NCI-H460 (cell line): ENCODE measurements around the gene LST1. TPM values are rescaled to one million over a fixed set of nuclear protein-coding genes. Genes with fewer than 3 reads are reported as not detected.
"Not testable (repeated sequence)": the region's sequence is repeated elsewhere in the genome, so short reads cannot be mapped to it uniquely, and the experiment has no call there.

Experiments
- DNase-seq: peaks from one replicate; pipeline ENCODE4 v3.0.0-alpha.2; 2016; ENCODE audit warnings: low read depth; ENCODE audit errors: extremely low read depth
- total RNA-seq: library from RNA; depleted of rRNA; stranded (reverse); fragments of >200 nt; shearing (Covaris generic); gene quantifications from 2 replicates; pipeline ENCODE4 v1.2.3, GENCODE V29; 2014

LST1 gene
- total RNA-seq, 1 experiment from 2014 or later, result not detected

GRCh38 chr6:31579546-31580437 is 6.3 kb upstream of the LST1 start:
- no peak for DNase-seq

- DNase-seq, result no peak
These were observed 5.7 kb upstream of the LST1 start for GRCh38 chr6:31580438-31580740.

DNA sequence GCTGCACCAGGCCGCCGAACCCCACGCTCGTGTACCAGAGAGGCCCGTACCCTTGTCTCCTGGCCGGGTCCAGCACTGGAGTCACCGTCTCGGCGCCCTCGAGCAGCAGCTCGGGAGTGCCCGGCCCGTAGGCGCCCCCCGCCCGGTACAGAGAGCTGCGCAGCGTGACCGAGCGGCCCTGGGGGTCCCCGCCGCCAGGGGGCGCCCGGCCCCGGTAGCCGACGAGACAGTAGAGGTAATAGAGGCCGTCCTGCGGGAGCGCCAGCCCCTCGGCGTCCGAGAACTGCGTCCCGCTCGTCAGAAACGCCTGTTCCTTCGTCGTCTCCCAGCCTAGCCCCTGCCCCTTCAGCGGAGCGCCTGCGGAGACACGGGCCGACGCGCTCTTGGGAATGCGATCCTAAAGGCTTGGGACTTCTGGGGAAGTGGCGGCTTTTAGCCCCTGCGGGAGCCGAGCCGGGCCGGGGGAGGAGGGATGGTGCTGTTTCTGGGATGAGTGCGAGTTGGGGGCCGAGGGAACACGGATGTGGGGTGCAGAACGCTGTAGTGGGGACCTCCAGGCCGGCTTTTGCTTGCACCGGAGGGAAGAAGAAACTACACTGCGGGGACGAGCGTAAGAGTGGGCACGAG is 5.2 kb upstream of the LST1 start:
- peak; percentile 44 for DNase-seq

GRCh38 chr6:31581434-31582229 is 4.4 kb upstream of the LST1 start:
- no peak for DNase-seq

DNA sequence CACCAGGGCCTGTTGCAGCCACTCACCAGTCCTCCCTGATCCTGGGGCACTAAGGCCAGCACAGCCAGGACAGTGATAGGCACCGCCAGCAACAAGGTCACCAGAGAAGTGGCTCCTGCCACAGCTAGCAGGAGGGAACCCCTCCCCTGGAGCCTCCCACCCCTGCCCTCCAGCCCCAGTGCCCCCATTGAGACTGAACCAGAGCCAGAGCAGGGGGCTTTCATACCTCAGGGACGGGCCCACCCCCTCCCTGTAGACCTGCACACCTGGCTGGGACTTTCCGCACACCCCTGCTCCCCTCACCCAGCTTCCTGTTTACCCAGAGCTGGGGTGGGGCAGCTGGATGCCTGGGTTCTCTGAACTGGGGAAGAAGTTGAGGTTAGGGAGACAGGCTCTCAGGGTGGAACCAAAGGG is 3.8 kb upstream of the LST1 start, which contains the start of gene LTB:
LTB (minus strand) TSS at position 195 of the 414 bp plus-strand sequence; CDS start at position 188, 7 bp downstream.
- no peak for DNase-seq

DNA sequence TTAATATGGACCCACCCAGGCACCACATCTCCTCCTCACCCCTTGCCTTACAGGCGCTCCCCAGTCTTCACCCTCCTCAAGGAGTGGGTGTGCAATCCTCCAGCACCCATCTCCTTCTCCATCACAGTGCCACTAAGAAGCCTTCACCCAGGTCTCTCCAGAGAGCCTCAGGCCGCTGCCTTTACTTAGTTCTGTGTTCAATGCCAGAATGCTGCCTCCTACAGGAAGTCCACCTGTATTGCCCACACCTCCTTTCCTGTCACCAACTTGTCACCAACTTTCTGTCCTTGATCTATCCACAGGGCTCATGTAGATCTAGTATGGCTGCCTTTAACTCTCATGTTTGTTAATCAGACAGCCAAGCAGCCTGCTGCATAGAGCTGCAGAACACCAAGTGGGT is 586 bp upstream of the LST1 start:
- no peak for DNase-seq

DNA sequence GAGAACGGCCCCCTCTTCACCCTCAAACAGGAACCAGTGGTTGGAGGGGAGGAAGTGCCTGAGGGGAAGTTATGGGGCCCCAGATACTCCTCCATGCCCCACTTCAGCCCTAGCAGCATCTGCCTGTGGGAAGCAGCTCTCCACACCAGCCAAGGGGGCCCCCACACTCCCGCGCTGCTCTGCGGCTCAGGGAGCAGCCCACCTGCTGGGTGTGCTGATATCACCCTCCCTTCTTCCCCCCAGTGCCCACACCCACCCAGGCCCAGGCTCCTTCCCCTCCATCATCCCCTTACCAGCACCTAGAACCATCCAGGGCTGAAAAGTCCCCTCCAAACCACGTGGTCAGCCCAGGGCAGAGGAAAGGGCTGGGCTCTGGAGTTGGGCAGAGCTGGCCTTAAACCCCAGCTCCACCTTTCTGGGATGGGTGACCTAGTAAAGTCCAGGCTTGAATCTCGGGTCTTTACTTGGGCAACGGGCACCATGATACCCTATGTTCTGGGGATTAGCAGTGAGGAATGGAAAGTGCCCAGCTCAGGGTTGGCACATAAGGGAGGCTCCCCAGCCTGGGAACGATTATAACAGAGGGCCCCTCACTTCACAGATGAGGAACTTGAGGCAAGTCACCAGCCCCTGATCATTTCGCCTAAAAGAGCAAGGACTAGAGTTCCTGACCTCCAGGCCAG is 663 bp downstream of the LST1 start:
- DNase-seq, result no peak

- no peak for DNase-seq
These were observed 2.0 kb downstream of the LST1 start for GRCh38 chr6:31587791-31588777.

- DNase-seq, result no peak
These were observed 3.0 kb downstream of the LST1 start for GRCh38 chr6:31588871-31589650.

DNA sequence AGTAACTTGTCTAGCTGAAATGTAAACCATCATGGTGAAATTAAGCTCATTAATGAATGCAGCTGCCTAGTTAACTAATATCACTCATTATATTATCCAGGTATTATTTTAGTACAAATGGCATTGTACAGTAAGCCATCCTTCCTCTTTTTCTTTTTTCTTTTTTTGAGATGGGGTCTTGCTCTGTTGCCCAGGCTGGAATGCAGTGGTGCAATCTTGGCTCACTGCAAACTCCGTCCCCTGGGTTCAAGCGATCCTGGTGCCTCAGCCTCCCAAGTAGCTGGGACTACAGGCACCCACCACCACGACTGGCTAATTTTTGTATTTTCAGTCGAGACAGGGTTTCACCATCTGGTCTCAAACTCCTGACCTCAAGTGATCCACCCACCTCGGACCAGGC is 4.6 kb downstream of the LST1 start:
- DNase-seq, result not testable (repeated sequence)

DNA sequence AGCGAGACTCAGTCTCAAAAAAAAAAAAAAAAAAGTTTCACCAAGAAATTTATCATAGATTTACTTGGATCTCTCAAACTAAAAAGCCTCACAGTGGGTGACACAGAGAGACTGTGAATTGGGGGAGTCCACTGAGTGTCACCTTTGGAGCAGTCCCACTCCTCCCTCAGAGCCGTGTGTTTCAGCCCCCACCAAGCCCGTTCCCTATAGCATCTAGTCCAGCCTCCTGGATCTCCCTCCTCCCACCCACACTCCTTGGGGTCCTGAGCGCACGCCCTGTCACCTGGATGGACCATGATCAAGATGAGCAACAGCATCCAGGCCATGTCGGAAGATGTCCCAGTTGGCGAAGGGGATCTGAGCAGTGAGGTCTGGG is 6.3 kb downstream of the LST1 start:
- no peak for DNase-seq

GRCh38 chr6:31597006-31597405 is 10.9 kb downstream of the LST1 start:
- DNase-seq, result peak; percentile 24

DNA sequence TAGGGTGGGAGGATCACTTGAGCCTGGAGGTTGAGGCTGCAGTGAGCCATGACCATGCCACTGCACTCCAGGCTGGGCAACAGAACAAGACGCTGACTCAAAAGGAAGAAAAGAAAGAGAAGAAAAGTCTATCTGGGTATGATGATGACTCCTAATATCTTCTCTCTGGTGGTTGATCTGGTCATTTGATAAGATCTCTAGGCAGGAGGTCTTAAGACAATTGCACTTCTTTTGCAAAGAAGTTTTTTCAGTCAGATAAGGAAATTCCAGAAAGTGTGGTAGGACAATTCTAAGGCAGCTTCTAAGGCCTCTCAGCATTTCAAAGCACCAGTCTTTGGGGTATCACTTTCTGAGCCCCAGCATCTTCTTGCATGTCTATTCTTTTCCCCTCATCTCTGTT is 21.2 kb downstream of the LST1 start:
- no peak for DNase-seq

DNA sequence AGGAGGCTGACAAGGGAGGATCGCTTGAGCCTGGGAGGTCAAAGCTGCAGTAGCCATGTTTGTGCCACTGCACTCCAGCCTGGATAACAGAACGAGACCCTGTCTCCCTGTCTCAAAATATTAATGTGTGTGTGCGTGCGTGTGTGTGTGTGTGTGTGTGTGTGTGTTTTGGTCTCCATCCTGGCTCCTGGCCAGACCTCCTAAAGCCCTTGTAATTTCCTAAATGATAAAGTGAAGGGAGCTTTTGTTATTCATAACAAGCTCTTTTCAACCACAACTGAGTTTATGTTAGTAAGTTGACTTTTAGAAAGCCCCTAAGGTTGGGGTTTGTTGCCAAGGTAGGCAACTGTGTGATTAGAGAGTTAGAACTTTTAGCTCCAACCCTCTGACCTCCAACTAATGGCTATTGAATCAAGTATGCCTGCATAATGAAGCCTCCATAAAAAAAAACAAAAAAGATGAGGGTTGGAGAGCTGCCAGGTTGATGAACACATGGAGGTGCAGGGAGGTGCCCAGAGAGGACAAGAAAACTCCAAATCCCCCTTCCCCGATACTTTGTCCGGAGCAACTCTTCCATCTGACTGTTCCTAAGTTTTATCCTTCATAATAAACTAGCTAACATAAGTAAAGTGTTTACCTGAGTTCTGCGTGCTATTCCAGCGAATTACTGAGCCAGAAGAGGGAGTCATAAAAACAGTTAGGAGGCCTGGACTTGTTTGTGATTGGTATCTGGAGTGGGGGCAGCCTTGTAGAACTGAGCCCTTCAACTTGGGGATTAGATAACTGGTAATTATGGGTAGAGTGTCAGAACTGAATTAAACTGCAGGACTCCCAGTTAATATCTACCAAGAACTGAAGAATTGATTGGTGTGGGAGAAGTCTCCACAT is 23.7 kb downstream of the LST1 start:
- no peak for DNase-seq

- DNase-seq, result no peak
These were observed 24.9 kb downstream of the LST1 start for GRCh38 chr6:31610968-31611367.

- no peak for DNase-seq
These were observed 28.1 kb downstream of the LST1 start for GRCh38 chr6:31614075-31614619.
